Activated CD4-positive, alpha-beta T cell treated with anti-CD3 and anti-CD28 coated beads, Interleukin-2, amount 50 U/mL, for 1 hour (primary cell): ENCODE measurements around the gene H1-8.
"Not testable (repeated sequence)": the region's sequence is repeated elsewhere in the genome, so short reads cannot be mapped to it uniquely, and the experiment has no call there.

ENCODE experiments used
- DNase-seq: peaks from one replicate; pipeline ENCODE4 v3.0.0-alpha.2; 2020

The H1-8 gene

DNA sequence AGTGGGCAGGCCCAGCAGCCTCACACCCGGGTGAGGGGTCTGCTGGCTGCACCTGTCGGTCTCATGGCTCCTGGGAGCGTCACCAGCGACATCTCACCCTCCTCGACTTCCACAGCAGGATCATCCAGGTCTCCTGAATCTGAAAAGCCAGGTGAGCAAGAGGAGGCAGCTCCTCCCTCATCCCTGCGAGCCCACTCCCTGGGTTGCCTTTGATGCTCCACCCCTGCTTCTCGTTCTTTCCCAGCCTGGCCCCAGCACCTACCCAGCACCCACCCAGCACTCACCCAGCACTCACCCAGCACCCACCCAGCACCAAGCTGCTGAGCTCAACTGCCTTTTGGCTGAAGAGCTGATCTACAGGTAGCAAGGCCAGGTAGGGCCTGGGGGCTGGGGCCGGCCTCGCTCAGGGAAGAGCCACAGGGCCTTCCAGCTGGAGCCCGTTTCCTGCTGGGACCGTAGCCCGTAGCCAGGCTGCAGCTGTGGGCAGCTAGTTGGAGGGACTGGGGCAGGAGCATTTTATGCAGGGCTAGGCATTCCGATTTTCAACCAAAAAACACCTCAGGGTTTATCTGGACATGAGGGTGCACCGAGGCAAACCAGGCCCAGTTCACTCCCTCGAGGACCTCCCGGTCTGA, at the start of gene H1-8:
Gene H1-8, plus strand, starts transcription at position 20 of the 635 bp plus-strand sequence. Its CDS starts 44 bp downstream, at position 64.
- no peak for DNase-seq

DNA sequence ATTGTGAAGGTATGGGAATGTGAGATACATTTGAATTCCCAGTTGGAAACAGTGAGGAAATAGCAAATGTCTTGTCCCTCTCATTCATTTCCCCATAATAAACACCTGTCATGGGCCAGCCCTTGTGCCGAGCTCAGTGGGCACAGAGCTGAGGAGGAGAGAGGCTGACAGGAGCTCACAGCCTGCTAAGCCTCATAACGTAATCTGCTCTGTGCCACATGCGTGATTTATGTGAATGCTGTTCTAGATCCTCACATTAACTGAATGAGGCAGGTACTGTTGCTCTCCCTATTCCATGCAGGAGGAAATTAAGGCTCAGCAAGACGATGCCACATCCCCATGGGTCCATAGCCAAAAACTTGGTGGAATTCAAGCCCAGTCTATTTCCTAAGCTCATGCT, 49.8 kb upstream of the H1-8 start:
- no peak for DNase-seq

GRCh38 chr3:129494499-129494898, 48.5 kb upstream of the H1-8 start:
- not testable (repeated sequence) for DNase-seq

DNA sequence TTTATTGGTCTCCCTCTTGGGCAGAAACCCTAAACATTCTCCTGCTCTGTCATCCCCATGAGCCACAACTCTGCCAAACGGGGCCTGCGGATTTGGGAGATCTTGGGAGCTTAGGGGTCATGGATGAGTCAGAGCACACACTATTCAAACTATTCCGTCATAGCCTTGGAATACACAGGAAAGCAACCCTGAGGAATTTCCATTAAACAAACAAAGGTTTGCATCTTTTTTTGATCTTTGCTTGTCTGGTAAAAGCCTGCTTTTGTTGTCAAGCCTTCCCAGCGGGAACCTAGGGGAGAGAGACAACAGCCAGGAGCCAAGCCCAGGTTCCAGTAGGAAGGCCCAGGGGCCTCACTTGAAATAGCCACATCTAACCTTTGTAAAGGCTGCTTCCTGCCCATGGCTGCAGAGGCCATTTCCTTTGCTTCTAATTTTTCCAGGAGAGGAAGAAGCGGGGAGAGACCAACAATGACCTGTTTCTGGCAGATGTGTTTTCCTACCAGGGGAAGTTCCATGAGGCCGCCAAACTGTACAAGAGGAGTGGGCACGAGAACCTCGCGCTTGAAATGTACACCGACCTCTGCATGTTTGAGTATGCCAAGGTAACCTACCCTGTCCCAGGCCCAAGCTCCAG, 47.9 kb upstream of the H1-8 start:
- not testable (repeated sequence) for DNase-seq

DNA sequence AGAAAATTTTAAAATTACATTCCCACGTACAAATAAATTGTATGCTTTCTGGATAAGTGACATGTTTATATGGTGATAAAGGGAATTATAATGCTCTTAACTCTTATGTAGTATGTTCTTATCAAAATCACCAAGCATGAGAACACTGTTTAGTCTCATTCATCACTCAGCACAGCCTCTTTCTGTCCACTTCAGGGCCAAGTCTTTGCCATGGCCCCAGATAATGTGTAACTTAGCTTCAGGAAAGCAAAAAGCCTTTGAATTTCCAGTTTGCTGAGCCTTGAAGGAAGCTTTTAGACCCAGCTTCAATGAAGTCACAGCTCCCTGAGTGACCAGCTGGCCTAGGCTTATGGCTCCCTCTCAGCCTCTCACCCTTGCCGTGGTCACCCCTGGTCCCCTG, 45.1 kb upstream of the H1-8 start:
- DNase-seq, result not testable (repeated sequence)

DNA sequence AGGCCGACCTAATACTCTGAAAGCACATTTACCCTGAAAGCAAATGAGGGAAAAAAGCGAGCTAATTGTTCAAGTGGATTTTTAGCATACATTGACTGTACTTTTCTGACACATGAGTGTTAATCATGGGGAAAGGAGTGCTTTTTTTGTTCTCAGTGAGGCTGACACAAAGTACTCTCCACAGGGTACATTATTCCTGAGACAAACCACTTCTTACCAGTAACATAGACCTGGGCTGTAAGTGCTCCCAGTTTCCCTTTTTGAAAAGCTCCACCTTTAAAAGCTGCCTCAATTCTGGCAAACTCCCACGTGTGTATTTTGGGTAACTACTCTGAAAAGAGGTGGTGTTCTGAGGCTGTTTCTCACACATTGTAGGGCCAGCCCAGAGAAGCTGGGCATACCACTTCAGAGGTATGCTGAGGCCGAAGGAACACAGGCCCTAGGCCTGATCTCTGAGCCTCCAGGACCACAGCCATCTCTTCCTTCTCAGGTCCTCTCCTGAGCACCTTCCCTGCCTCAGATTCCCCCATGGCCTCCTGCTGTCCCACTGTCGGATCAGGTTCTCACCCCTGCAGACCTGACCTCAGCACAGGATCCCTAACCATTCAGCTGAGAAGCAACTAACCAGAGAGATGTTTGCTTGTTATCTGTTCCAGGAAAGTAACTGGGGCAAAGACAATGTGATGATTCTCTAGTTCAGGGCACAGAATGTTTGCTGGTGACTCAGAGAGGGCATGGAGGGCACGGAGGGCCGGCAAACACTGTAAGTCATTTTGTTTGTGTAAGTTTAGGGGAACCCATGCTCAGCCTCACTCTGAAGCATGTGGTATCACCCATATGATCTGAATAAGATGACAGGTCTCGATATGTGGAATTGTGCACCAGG, 44.1 kb upstream of the H1-8 start:
- not testable (repeated sequence) for DNase-seq

DNA sequence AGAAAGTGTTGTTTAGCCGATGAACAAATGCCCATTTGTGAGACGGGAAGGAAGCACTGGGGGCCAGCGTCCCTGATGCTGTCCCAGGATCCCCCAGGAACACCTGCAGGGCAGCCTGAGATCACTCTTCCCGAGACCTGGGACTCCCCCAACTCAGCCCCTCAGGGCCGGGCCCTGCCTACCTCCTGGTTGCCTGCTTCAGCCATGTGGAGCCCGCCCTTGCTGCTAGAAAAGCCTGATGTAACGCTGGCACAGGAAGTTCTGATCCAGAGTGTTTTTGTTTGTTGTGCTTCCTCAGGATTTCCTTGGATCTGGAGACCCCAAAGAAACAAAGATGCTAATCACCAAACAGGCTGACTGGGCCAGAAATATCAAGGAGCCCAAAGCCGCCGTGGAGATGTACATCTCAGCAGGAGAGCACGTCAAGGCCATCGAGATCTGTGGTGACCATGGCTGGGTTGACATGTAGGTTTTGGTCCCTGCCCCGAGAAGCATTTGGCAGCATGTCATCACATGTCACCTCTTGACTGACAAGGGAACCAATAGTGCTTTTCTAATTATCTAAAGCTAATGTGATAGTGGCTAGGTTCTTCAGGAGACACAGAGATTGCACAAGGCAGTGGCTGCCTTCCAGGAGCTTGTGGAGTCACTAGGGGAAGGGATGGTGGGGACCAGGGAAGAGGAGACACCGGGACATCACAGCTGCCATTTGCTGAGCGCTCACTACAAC, 43.2 kb upstream of the H1-8 start:
- DNase-seq, result not testable (repeated sequence)

DNA sequence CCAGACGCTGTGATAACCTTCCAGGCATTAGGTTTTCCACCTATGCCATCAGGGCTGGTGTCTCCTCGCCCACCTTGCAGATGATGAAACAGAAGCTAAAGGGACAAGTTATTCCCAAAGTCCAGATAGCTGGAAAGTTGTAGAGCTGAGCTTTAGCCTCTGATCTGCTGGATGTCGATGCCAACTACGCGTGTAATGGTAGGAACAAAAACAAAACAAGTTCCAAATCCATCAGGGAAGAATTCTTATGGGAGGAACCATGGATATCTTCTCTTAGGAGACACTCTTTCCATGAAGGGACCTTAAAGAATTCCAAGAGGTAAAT, 42.7 kb upstream of the H1-8 start:
- no peak for DNase-seq

DNA sequence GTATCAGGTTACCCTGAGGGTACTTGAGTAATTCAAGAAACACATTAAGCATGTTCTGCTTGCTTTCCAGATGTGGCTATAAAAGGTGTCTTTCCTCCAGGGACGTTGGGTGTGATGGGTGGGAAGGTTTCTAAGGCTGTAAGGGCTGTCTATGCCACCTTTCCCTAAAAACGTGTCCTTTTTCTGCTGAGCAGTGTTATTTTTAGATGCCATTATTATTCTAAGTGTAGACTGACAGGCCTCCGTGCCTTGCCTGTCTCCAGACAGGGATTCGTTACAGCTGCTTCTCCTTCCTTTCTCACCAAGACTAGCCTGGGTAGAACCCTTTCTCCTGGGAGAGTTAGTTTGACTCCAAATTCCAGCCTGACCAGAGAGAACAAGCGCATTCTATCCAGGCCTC, 41.3 kb upstream of the H1-8 start:
- DNase-seq, result no peak

DNA sequence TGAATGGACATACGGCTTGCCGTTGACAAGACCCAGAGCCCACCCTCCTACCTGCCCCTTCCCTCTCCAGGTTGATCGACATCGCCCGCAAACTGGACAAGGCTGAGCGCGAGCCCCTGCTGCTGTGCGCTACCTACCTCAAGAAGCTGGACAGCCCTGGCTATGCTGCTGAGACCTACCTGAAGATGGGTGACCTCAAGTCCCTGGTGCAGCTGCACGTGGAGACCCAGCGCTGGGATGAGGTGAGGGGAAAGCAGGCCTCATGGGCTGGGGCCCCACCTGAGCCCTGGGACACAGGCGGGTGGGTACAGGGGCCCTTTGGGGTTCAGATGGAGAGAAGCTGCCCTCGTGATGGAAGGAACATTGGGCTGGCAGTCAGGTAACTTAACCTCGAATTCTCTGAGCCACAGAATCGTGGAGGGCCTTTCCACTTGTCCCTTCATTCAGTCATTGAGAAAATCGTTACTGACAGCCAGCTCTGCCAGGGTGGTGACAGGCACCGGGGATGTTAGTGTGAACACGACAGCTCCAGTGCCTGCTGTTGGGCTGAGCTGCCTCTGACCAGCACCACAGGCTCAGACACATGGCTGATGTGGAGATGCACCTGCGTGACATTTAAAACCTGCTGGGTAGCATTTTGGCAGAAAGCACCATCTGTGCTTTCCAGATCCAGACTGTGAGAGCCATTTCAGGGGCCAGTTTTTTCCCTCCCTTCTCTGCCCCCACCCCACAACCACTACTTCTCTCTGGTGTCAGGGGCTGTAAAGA, 40.1 kb upstream of the H1-8 start:
- no peak for DNase-seq

- no peak for DNase-seq
These were observed 39.3 kb upstream of the H1-8 start for GRCh38 chr3:129503471-129504291.

DNA sequence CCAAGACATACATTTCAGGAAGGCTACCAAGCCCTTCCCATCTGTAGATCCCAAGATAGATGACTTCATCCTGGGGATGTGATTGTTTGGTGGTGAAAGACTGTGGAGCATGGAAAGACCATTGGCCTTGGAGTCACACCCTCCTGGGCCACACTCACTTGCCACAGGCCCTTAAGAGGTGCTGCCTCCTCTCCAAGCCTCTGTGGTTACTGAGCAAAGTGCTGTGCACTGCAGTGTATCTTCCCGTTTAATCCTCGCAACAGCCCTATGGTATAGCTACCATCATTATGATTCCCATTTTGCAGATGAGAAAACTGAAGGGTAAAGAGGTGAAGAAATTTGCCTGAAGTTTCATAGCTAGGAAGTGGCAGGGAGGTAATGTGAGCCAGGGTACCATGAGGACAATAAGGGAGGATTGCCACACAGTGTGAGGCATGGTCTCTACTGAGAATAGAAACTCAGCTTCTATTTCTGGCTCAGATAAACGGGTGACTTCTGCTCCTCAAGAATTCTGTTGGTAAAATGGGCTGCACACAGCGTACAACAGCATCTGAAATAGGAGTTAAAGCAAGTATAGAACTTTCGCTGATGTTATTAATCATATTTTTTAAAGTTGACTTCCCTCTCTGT, 38.4 kb upstream of the H1-8 start:
- DNase-seq, result no peak

DNA sequence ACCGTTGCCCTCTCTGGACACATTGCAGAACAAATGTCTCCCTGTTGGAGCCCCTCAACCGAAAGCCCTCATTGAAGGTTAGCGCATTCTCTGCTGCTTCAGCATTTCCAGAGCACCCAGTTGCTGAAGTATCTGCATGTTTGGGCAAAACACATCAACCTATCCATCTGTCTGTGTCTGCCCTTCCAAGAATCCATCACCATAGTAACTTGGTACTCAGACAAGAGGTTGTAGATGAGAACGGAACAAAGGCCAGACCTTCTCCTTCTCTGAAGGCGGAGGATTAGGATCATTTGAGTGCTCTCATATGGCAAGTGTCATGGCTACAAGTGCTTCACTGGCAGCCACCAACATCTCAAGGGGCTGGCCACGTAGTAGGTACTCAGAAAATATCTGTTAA, 37.6 kb upstream of the H1-8 start:
- DNase-seq, result no peak

- DNase-seq, result no peak
These were observed 36.7 kb upstream of the H1-8 start for GRCh38 chr3:129506231-129506742.

GRCh38 chr3:129507181-129507831, 35.7 kb upstream of the H1-8 start:
- DNase-seq, result no peak

GRCh38 chr3:129512595-129512994, 30.4 kb upstream of the H1-8 start:
- DNase-seq, result no peak

GRCh38 chr3:129513705-129514104, 29.3 kb upstream of the H1-8 start:
- DNase-seq, result no peak

GRCh38 chr3:129514110-129514509, 28.9 kb upstream of the H1-8 start:
- DNase-seq, result no peak

- no peak for DNase-seq
These were observed 28.4 kb upstream of the H1-8 start for GRCh38 chr3:129514563-129514962.

DNA sequence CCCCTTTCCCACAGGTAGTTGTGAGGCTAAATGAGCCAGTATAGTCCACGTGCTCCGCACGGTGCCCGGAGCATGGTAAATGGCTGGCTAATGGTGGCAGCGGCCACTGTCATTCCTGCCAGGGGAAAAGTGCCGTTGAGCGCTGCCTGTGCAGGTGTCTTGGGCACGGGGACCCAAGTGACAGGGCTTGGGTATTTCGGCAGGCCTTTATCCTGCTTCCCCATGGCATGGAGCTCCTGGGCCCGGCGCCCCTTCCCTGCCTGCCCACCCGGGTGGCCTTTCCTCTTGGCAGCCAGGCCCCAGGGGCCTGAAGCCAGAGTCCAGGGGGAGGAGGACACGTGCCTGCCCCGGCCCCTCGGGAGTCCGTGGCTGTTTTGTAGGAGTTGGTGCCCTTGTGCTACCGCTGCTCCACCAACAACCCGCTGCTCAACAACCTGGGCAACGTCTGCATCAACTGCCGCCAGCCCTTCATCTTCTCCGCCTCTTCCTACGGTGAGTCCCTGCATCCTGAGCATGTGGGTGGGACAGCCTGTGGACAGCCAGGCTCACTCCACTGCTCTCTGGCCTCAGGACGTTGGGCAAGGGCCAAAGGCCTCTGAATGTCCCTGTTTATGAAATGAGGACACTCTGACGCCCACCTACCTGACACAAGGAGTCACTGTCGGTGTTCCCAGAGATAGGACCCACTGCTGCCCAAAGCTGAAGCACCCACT, 27.7 kb upstream of the H1-8 start:
- DNase-seq, result not testable (repeated sequence)
